Liver (tissue), 9 donors: Measurements from ENCODE around the gene DBT. TPM values are rescaled to one million over a fixed set of nuclear protein-coding genes. Genes with fewer than 3 reads are reported as not detected.

Source experiments
- DNase-seq: peaks from one replicate; pipeline ENCODE4 v3.0.0-alpha.2; 2017; ENCODE audit warnings: low spot score
- H3K27ac ChIP-seq, 2 donors: one replicate each; pipeline ENCODE4 v1.7.0; 2013; ENCODE audit warnings: inconsistent platforms in 2 of 2, low read length in 2 of 2, control low read depth in 1 of 2, low read depth in 1 of 2, mild to moderate bottlenecking in 1 of 2
- H3K27me3 ChIP-seq, 4 donors: one replicate each; pipeline versions ENCODE4 v1.6.1 to v1.7.0; 2013; ENCODE audit warnings: low read length in 3 of 4, inconsistent platforms in 1 of 4, mild to moderate bottlenecking in 1 of 4, moderate library complexity in 1 of 4; ENCODE audit not compliant: control insufficient read depth in 4 of 4, insufficient read depth in 4 of 4
- H3K36me3 ChIP-seq, 4 donors: one replicate each; pipeline versions ENCODE4 v1.6.1 to v1.7.0; 2013; ENCODE audit warnings: low read length in 3 of 4, mild to moderate bottlenecking in 3 of 4, low read depth in 1 of 4, moderate library complexity in 1 of 4; ENCODE audit not compliant: control insufficient read depth in 4 of 4, insufficient read depth in 3 of 4
- H3K4me1 ChIP-seq, 4 donors: one replicate each; pipeline versions ENCODE4 v1.6.1 to v1.7.0; 2013; ENCODE audit warnings: low read length in 3 of 4, mild to moderate bottlenecking in 3 of 4, moderate library complexity in 1 of 4; ENCODE audit not compliant: control insufficient read depth in 4 of 4, insufficient read depth in 4 of 4
- H3K4me3 ChIP-seq, 3 donors: one replicate each; pipeline versions ENCODE4 v1.6.1 to v1.7.0; 2013; ENCODE audit warnings: low read length in 3 of 3, control low read depth in 1 of 3, low read depth in 1 of 3, mild to moderate bottlenecking in 1 of 3
- H3K9ac ChIP-seq, 2 donors: one replicate each; pipeline ENCODE4 v1.7.0; 2013; ENCODE audit warnings: low read length in 2 of 2, mild to moderate bottlenecking in 2 of 2, moderate library complexity in 2 of 2, control low read depth in 1 of 2, low read depth in 1 of 2
- H3K9me3 ChIP-seq, 4 donors: one replicate each; pipeline versions ENCODE4 v1.6.1 to v1.7.0; 2013; ENCODE audit warnings: low read length in 3 of 4; ENCODE audit not compliant: control insufficient read depth in 4 of 4
- EGR1 ChIP-seq, 2 donors: IDR thresholded peaks; 2 replicates each; pipeline ENCODE4 v1.6.1; 2016 to 2018; ENCODE audit warnings: antibody characterized with exemption in 2 of 2, low read depth in 2 of 2
- FOXA1 ChIP-seq: IDR thresholded peaks from 2 replicates; pipeline ENCODE4 v1.6.1; 2016; ENCODE audit warnings: antibody characterized with exemption
- FOXA2 ChIP-seq: IDR thresholded peaks from 2 replicates; pipeline ENCODE4 v1.6.1; 2016; ENCODE audit warnings: antibody characterized with exemption
- GABPA ChIP-seq, 2 donors: IDR thresholded peaks in 1 of 2; conservative IDR thresholded peaks in 1 of 2; 2 replicates each; pipeline ENCODE4 v1.6.1; 2016; ENCODE audit warnings: antibody characterized with exemption in 2 of 2, mild to moderate bottlenecking in 1 of 2, moderate library complexity in 1 of 2
- HNF4G ChIP-seq: IDR thresholded peaks from 2 replicates; pipeline ENCODE4 v1.6.1; 2016; ENCODE audit warnings: antibody characterized with exemption
- JUND ChIP-seq, 2 donors: IDR thresholded peaks; 2 replicates each; pipeline ENCODE4 v1.6.1; 2016; ENCODE audit warnings: antibody characterized with exemption in 2 of 2
- MAX ChIP-seq: IDR thresholded peaks from 2 replicates; pipeline ENCODE4 v1.6.1; 2016; ENCODE audit warnings: antibody characterized with exemption
- NR2F2 ChIP-seq: IDR thresholded peaks from 2 replicates; pipeline ENCODE4 v1.6.1; 2016; ENCODE audit warnings: antibody characterized with exemption
- RAD21 ChIP-seq, 2 donors: IDR thresholded peaks; 2 replicates each; pipeline ENCODE4 v1.6.1; 2016; ENCODE audit warnings: antibody characterized with exemption in 2 of 2, mild to moderate bottlenecking in 2 of 2
- REST ChIP-seq: IDR thresholded peaks from 2 replicates; pipeline ENCODE4 v1.6.1; 2016; ENCODE audit warnings: antibody characterized with exemption, mild to moderate bottlenecking
- RXRA ChIP-seq, 2 donors: IDR thresholded peaks; 2 replicates each; pipeline ENCODE4 v1.6.1; 2017 to 2018; ENCODE audit warnings: antibody characterized with exemption in 2 of 2, mild to moderate bottlenecking in 1 of 2
- SP1 ChIP-seq: IDR thresholded peaks from 2 replicates; pipeline ENCODE4 v1.6.1; 2018; ENCODE audit warnings: antibody characterized with exemption, mild to moderate bottlenecking
- YY1 ChIP-seq: IDR thresholded peaks from 2 replicates; pipeline ENCODE4 v1.6.1; 2016; ENCODE audit warnings: antibody characterized with exemption, mild to moderate bottlenecking
- WGBS: extraction: QIAGEN DNeasy Blood & Tissue Kit; methylation state at CpG from one replicate; pipeline ENCODE4 v1.1.7; 2013; 5-methylcytosine and 5-hydroxymethylcytosine counted together
- polyA plus RNA-seq, 2 donors: library from polyadenylated mRNA; stranded (reverse) in 1 of 2; unstranded in 1 of 2; fragments of 200-250 nt in 1 of 2; fragments of >200 nt in 1 of 2; fragmentation: Nextera tagmentation in 1 of 2; extraction: Ambion mirVana in 1 of 2; gene quantifications; one replicate each; pipeline versions ENCODE4 v1.2.1 to v1.2.3, GENCODE V29; 2013 to 2015
- total RNA-seq, 2 donors: library from RNA; depleted of rRNA; stranded (reverse); fragments of >200 nt; gene quantifications; one replicate each; pipeline ENCODE4 v1.2.3, GENCODE V29; 2014
- TF ChIP-seq, protein P1 (sequence below): IDR thresholded peaks from 2 replicates; pipeline ENCODE4 v1.6.1; 2016; ENCODE audit warnings: antibody characterized with exemption
- TF ChIP-seq, protein P2 (sequence below): IDR thresholded peaks from 2 replicates; pipeline ENCODE4 v1.6.1; 2016; ENCODE audit warnings: antibody characterized with exemption
- TF ChIP-seq, protein P3 (sequence below): fragments of 150-350 bp; IDR thresholded peaks from 2 replicates; pipeline ENCODE4 v1.5.1; 2017; ENCODE audit warnings: improper control_type of control experiment, low read depth, low read length; ENCODE audit not compliant: missing input control
- donor health status: healthy.
- donor health status: healthy.
- donor health status: healthy.
- donor health status: healthy.
- donor health status: healthy.

DBT gene
- total and polyA plus RNA-seq, 4 donors: 7.7 to 10.7 (median 9.1) TPM

DNA sequence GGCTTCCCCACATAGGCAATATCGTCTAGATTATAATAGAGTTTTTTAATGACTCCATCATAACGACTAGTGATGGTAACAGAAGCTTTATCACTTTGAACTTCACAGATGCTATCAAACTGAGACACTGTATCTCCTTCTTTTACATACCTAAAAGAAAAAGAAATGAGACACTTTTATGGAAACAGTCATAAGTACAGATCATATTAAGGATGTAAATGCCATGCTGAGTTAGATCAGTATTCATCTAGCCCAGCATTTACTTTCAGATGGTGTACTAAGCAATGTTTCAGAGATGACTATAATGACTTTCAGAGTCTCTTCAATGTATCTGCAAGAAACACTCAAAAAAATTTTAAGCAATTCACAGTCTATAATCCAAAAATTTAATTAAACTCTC is 18.9 kb downstream of the DBT start:
- TF ChIP-seq GABPA (IDR thresholded peaks at IDR 0.05 in 1 of 2, conservative IDR thresholded peaks at IDR 0.05 in 1 of 2): no peak
- TF ChIP-seq MAX: no peak
- Histone ChIP-seq H3K36me3 (peaks cover 0 to 26% (median 10%) of the 10 kb centered on the region in 4 donors), H3K27me3 (no peaks in the 10 kb centered on the region), H3K9ac (no peak overlapping the region), H3K4me3 (no peak overlapping the region), H3K4me1 (peaks cover 0 to 4% (median under 1%) of the 10 kb centered on the region in 4 donors), H3K27ac (no peak overlapping the region), H3K9me3 (no peaks in the 10 kb centered on the region)
- WGBS: 90% methylated on average over 2 of the region's 2 CpGs
- DNase-seq: no peak

DNA sequence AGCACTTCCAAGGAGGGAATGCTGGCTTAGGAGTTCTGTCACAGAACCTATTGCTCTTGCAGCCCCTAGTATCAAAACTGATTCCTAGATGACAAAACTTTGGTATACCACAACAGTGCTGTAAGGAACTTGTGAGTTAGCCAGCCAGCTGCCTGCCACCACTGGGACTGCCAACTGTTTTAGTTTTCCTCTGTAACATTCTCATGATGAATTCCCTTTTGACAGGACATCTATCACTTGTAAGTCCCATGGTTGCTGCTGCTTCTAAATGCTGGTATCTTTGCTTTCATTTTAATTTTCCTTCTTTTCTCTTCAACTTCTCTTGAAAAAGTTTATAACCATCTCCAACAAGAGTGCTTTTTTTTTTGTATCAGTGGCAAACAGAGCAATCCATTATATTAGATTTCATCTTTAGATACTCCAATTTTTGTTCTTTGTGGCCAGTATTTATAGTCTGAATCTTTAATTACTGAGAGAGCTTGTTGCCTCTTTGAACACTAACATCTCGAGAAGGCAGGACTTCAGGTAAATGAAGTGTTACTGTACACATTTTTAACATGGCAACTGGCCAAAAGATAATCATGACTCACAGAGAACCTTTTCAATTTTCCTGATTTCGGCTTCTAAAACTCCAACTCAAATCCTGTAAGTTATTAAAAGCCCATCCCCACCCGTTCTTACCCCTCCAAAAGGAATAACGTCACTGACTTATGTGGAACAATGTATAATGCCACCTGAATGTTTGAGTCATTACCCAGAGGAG is 19.8 kb downstream of the DBT start:
- no peak overlapping the region for H3K4me3 ChIP-seq
- TF ChIP-seq RAD21 (IDR thresholded peaks at IDR 0.05) (no peak), YY1 (no peak), JUND (IDR thresholded peaks at IDR 0.05) (no peak), NR2F2 (no peak), FOXA1 (no peak), RXRA (IDR thresholded peaks at IDR 0.05) (no peak), HNF4G (no peak), FOXA2 (no peak), EGR1 (IDR thresholded peaks at IDR 0.05; ENCODE audit: low read depth in 2 of 2) (no peak), REST (no peak), GABPA (IDR thresholded peaks at IDR 0.05 in 1 of 2, conservative IDR thresholded peaks at IDR 0.05 in 1 of 2) (no peak), SP1 (no peak), MAX (no peak)
- TF ChIP-seq, protein P1, sequence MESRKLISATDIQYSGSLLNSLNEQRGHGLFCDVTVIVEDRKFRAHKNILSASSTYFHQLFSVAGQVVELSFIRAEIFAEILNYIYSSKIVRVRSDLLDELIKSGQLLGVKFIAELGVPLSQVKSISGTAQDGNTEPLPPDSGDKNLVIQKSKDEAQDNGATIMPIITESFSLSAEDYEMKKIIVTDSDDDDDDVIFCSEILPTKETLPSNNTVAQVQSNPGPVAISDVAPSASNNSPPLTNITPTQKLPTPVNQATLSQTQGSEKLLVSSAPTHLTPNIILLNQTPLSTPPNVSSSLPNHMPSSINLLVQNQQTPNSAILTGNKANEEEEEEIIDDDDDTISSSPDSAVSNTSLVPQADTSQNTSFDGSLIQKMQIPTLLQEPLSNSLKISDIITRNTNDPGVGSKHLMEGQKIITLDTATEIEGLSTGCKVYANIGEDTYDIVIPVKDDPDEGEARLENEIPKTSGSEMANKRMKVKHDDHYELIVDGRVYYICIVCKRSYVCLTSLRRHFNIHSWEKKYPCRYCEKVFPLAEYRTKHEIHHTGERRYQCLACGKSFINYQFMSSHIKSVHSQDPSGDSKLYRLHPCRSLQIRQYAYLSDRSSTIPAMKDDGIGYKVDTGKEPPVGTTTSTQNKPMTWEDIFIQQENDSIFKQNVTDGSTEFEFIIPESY: no peak
- TF ChIP-seq, protein P2, sequence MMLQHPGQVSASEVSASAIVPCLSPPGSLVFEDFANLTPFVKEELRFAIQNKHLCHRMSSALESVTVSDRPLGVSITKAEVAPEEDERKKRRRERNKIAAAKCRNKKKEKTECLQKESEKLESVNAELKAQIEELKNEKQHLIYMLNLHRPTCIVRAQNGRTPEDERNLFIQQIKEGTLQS: no peak
- TF ChIP-seq, protein P3, sequence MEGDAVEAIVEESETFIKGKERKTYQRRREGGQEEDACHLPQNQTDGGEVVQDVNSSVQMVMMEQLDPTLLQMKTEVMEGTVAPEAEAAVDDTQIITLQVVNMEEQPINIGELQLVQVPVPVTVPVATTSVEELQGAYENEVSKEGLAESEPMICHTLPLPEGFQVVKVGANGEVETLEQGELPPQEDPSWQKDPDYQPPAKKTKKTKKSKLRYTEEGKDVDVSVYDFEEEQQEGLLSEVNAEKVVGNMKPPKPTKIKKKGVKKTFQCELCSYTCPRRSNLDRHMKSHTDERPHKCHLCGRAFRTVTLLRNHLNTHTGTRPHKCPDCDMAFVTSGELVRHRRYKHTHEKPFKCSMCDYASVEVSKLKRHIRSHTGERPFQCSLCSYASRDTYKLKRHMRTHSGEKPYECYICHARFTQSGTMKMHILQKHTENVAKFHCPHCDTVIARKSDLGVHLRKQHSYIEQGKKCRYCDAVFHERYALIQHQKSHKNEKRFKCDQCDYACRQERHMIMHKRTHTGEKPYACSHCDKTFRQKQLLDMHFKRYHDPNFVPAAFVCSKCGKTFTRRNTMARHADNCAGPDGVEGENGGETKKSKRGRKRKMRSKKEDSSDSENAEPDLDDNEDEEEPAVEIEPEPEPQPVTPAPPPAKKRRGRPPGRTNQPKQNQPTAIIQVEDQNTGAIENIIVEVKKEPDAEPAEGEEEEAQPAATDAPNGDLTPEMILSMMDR: no peak
- no peak overlapping the region for H3K9ac ChIP-seq
- no peak for DNase-seq
- peaks cover 0 to 4% (median under 1%) of the 10 kb centered on the region in 4 donors for H3K4me1 ChIP-seq
- no peaks in the 10 kb centered on the region for H3K27me3 ChIP-seq
- no peaks in the 10 kb centered on the region for H3K9me3 ChIP-seq
- H3K36me3 ChIP-seq: peaks cover 0 to 24% (median 10%) of the 10 kb centered on the region in 4 donors
- no peak overlapping the region for H3K27ac ChIP-seq
- 89% methylated on average over 4 of the region's 4 CpGs for WGBS
